ENCODE results near the gene KIF16B.
"Not testable (repeated sequence)": the region's sequence is repeated elsewhere in the genome, so short reads cannot be mapped to it uniquely, and the experiment has no call there.

Gene KIF16B

DNA sequence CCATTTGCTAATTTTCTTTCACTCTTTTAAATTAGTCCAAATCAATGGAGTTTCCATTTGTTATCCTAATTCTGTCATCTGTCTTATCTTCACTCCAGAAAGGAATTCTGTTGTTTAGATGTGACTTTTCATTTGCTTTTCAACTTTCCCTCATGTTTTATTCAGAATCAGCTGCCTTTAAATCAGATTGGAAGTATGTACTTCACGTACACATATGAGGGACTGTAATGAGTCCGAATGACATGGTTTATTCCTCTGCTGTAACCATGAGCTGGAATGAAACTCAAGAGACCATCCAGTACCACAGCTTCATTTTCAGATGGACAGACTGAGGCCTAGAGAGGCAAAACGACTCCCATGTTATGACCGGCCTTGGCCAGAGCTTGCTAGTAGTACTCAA is 302.3 kb downstream of the KIF16B start:
- Mint-ChIP-seq H3K27ac (no peak overlapping the region), H3K9me3 (peaks cover 6% of the 10 kb centered on the region), H3K4me3 (no peak overlapping the region), H3K27me3 (no peaks in the 10 kb centered on the region), H3K36me3 (peaks cover 11% of the 10 kb centered on the region), H3K4me1 (no peaks in the 10 kb centered on the region)

DNA sequence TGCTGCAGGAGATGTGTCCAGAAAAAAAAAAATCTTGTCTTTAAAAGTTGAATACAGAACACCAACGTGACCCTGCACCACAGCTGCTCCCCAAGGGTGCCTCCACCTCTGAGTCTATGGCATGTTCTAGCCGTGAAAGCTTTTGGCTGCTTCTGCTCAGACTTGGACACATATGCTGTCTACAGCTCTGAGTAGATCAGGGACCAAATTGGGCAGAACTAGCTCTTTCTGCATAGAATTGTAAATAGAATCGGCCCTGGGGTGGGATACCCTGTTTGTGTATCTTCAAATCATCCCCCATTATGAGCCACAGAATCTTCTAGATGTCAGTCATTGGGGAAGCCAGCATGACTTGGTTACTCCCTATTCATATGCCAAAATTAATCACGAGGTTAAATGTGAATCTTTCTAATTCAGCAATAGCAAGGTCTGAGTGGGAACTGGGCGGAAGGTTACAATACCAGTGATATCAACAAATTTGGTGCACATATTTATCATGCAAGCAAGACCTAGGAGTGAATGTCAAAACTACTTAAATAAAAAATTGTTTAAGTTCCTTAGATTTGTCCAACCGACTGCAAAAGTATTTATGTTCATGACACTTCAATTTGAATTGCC is 302.8 kb downstream of the KIF16B start:
- H3K9me3 Mint-ChIP-seq: peaks cover 6% of the 10 kb centered on the region
- H3K27ac Mint-ChIP-seq: no peak overlapping the region
- no peaks in the 10 kb centered on the region for H3K27me3 Mint-ChIP-seq
- H3K36me3 Mint-ChIP-seq: peaks cover 14% of the 10 kb centered on the region
- H3K4me1 Mint-ChIP-seq: no peaks in the 10 kb centered on the region
- H3K4me3 Mint-ChIP-seq: no peak overlapping the region

DNA sequence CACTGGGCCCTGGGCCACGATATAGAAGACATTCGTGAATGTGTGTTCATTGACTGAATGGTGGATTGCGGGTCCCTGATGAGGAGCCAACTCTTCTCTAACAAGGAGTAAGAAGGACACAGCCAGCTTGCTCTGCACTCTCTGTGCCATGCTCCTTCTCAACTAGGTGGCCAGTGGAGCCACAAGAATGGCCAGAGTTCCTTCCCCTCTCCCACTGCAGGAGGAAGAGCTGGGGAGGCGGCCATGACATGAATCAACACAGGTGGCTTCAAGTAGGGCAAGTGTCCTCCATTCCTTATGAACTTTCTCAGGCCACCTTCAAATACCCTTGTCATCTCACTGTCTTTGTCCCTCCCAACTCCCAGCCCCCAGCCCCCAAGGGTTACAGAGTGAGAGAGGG is 305.7 kb downstream of the KIF16B start:
- H3K27me3 Mint-ChIP-seq: no peaks in the 10 kb centered on the region
- H3K27ac Mint-ChIP-seq: no peak overlapping the region
- H3K9me3 Mint-ChIP-seq: peaks cover 8% of the 10 kb centered on the region
- no peaks in the 10 kb centered on the region for H3K4me1 Mint-ChIP-seq
- no peak overlapping the region for H3K4me3 Mint-ChIP-seq
- H3K36me3 Mint-ChIP-seq: peaks cover 9% of the 10 kb centered on the region

- Mint-ChIP-seq H3K36me3 (peaks cover 7% of the 10 kb centered on the region), H3K27ac (no peak overlapping the region)
Observed at GRCh38 chr20:16265334-16265733, 307.9 kb downstream of the KIF16B start.

DNA sequence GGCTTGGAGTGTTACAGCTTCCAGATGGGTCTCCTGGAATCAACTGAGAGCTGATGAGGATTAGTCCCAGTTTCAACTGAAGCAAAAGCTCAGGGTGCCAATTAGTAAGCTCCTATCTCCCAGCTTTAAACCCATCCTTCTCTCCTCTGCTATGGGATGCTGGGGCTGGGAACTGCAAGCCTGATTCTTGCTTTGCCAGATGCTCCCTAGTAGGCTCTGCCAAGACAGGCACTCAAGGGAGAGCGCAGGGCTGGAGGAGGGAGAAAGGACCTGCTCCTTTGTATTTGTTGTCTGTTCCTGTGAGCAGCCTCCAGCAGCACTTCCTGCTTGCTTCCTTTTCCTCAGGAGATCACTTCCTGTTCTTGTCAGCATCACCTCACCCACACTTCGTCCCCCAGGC is 309.7 kb downstream of the KIF16B start:
- H3K27me3 Mint-ChIP-seq: peaks cover 3% of the 10 kb centered on the region
- peaks cover 8% of the 10 kb centered on the region for H3K9me3 Mint-ChIP-seq
- no peaks in the 10 kb centered on the region for H3K4me1 Mint-ChIP-seq
- peaks cover 7% of the 10 kb centered on the region for H3K36me3 Mint-ChIP-seq
- no peak overlapping the region for H3K27ac Mint-ChIP-seq
- H3K4me3 Mint-ChIP-seq: no peak overlapping the region

More at GRCh38 chr20:16265334-16265733, 307.9 kb downstream of the KIF16B start:
- no peak overlapping the region for H3K4me3 Mint-ChIP-seq
- peaks cover 3% of the 10 kb centered on the region for H3K27me3 Mint-ChIP-seq
- no peaks in the 10 kb centered on the region for H3K4me1 Mint-ChIP-seq
- peaks cover 8% of the 10 kb centered on the region for H3K9me3 Mint-ChIP-seq

DNA sequence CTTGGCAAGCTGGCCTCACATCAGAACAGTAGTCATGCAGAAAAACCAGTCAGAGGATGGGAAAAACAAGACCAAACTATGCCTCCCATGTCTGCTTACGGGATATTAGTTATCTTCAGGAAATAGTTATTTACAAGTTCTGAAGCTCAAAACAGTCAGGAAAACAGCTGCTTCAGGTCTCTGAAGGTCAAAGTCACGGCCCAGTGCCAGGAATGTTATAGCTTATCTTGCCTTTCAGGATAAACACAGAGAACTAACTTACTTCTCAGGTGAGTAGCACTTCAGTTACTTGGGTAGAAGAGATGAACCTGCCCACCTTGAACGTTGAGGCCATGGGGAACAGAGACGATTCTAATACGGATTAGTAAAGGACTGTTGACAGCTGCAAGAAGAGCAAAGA is 310.7 kb downstream of the KIF16B start:
- Mint-ChIP-seq H3K36me3 (peaks cover 7% of the 10 kb centered on the region), H3K4me3 (no peak overlapping the region), H3K27ac (no peak overlapping the region), H3K27me3 (peaks cover 3% of the 10 kb centered on the region), H3K4me1 (no peaks in the 10 kb centered on the region), H3K9me3 (peaks cover 8% of the 10 kb centered on the region)

- peaks cover 3% of the 10 kb centered on the region for H3K27me3 Mint-ChIP-seq
Observed at GRCh38 chr20:16261733-16262273, 311.4 kb downstream of the KIF16B start.

GRCh38 chr20:16260911-16261310 is 312.3 kb downstream of the KIF16B start:
- Mint-ChIP-seq H3K4me3 (no peak overlapping the region), H3K36me3 (peaks cover 6% of the 10 kb centered on the region), H3K9me3 (peaks cover 6% of the 10 kb centered on the region), H3K27me3 (peaks cover 3% of the 10 kb centered on the region), H3K27ac (no peak overlapping the region), H3K4me1 (no peaks in the 10 kb centered on the region)

More at GRCh38 chr20:16261733-16262273, 311.4 kb downstream of the KIF16B start:
- Mint-ChIP-seq H3K4me3 (no peak overlapping the region), H3K4me1 (no peaks in the 10 kb centered on the region), H3K36me3 (peaks cover 7% of the 10 kb centered on the region), H3K27ac (no peak overlapping the region), H3K9me3 (peaks cover 8% of the 10 kb centered on the region)

GRCh38 chr20:16260133-16260532 is 313.1 kb downstream of the KIF16B start:
- not testable (repeated sequence) for H3K27me3 Mint-ChIP-seq, H3K27ac Mint-ChIP-seq, H3K4me3 Mint-ChIP-seq, H3K36me3 Mint-ChIP-seq, H3K4me1 Mint-ChIP-seq, H3K9me3 Mint-ChIP-seq

GRCh38 chr20:16258766-16259165 is 314.5 kb downstream of the KIF16B start:
- no peaks in the 10 kb centered on the region for H3K36me3 Mint-ChIP-seq
- H3K4me3 Mint-ChIP-seq: no peak overlapping the region
- no peak overlapping the region for H3K27ac Mint-ChIP-seq
- peaks cover 3% of the 10 kb centered on the region for H3K27me3 Mint-ChIP-seq
- no peaks in the 10 kb centered on the region for H3K4me1 Mint-ChIP-seq
- H3K9me3 Mint-ChIP-seq: no peaks in the 10 kb centered on the region

DNA sequence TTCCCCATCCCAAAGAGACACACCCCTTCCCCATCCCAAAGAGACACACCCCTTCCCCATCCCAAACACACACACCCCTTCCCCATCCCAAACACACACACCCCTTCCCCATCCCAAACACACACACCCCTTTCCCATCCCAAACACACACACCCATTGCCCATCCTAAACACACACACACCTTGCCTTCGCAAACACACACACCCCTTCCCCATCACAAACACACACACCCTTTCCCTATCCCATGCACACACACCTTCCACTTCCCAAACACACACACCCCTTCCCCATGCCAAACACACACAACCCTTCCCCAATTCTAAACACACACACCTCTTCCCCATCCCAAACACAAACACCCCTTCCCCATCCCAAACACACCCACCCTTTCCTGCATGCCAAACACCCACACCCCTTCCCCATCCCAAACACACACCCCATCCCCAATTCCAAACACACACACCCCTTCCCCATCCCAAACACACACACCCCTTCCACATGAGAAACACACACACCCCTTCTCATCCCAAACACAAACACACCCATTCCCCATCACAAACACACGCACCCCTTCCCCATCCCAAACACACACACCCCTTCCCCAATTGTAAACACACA is 315.3 kb downstream of the KIF16B start:
- no peaks in the 10 kb centered on the region for H3K36me3 Mint-ChIP-seq
- H3K27ac Mint-ChIP-seq: no peak overlapping the region
- no peak overlapping the region for H3K4me3 Mint-ChIP-seq
- H3K9me3 Mint-ChIP-seq: no peaks in the 10 kb centered on the region
- peaks cover 3% of the 10 kb centered on the region for H3K27me3 Mint-ChIP-seq
- H3K4me1 Mint-ChIP-seq: no peaks in the 10 kb centered on the region

DNA sequence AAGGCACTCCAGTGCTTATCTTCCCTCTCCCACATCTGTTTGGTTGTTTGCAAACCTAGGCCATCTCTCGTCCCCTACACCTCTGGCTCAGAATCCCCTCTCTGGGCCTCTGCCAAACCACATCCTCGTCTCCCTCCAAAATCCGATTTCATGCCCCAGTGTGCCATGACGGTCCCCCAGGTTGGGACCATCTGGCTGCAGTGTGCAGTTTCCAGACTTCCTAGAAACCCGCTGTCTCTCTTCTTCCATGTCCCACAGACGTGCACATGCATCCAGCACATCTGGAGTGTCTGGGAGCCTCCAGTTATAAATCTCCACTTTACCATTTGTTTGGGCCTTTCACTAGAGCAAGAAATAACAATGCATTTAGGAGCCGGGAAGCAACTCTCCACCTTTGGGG is 316.2 kb downstream of the KIF16B start:
- no peak overlapping the region for H3K4me3 Mint-ChIP-seq
- H3K9me3 Mint-ChIP-seq: no peaks in the 10 kb centered on the region
- no peak overlapping the region for H3K27ac Mint-ChIP-seq
- no peaks in the 10 kb centered on the region for H3K36me3 Mint-ChIP-seq
- no peaks in the 10 kb centered on the region for H3K4me1 Mint-ChIP-seq
- H3K27me3 Mint-ChIP-seq: peaks cover 2% of the 10 kb centered on the region

DNA sequence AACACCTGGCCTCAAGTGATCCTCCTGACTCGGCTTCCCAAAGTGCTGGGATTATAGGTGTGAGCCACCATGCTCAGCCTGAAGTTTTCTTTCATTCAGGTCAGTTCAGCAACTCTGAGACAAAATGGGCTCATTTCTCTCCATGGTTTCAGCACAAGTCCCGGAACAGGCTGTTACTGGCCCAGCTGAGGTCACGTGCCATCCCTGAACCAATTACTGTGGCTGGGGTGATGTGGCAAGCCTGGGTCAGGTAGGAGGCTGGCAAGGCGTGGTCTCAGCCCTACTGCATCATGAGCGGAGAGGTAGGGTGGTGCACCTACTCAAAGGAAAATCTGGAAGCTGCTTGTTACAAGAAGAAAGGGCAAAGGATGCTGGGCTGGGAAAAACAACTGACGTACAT is 326.4 kb downstream of the KIF16B start:
- H3K36me3 Mint-ChIP-seq: no peaks in the 10 kb centered on the region
- H3K27me3 Mint-ChIP-seq: peaks cover 2% of the 10 kb centered on the region
- H3K4me1 Mint-ChIP-seq: no peaks in the 10 kb centered on the region
- H3K4me3 Mint-ChIP-seq: no peak overlapping the region
- peaks cover 5% of the 10 kb centered on the region for H3K9me3 Mint-ChIP-seq
- H3K27ac Mint-ChIP-seq: no peak overlapping the region

DNA sequence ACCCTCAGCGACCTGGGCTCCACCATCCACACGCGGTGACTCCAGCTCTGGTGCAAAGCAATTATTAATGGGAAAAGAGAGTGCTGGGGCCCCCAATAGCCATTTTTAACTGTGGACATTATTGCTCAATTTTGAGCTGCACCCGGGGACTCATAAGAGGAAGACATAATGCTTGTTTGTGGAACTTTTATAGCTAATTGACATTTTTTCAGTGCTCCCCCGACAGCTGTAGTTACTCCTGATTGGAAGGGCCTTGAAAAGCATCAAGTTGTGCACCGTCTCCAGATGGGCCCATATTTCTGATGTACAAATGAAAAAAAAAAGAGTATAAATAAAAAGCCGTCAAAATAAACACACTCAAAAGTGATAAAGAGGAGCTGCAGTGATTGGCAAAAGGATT is 327.0 kb downstream of the KIF16B start:
- no peaks in the 10 kb centered on the region for H3K36me3 Mint-ChIP-seq
- no peaks in the 10 kb centered on the region for H3K4me1 Mint-ChIP-seq
- peaks cover 5% of the 10 kb centered on the region for H3K9me3 Mint-ChIP-seq
- peaks cover 2% of the 10 kb centered on the region for H3K27me3 Mint-ChIP-seq
- no peak overlapping the region for H3K4me3 Mint-ChIP-seq
- no peak overlapping the region for H3K27ac Mint-ChIP-seq

GRCh38 chr20:16245879-16246278 is 327.4 kb downstream of the KIF16B start:
- H3K27me3 Mint-ChIP-seq: peaks cover 2% of the 10 kb centered on the region
- no peaks in the 10 kb centered on the region for H3K4me1 Mint-ChIP-seq
- H3K27ac Mint-ChIP-seq: no peak overlapping the region
- H3K36me3 Mint-ChIP-seq: no peaks in the 10 kb centered on the region
- H3K9me3 Mint-ChIP-seq: peaks cover 5% of the 10 kb centered on the region
- no peak overlapping the region for H3K4me3 Mint-ChIP-seq

DNA sequence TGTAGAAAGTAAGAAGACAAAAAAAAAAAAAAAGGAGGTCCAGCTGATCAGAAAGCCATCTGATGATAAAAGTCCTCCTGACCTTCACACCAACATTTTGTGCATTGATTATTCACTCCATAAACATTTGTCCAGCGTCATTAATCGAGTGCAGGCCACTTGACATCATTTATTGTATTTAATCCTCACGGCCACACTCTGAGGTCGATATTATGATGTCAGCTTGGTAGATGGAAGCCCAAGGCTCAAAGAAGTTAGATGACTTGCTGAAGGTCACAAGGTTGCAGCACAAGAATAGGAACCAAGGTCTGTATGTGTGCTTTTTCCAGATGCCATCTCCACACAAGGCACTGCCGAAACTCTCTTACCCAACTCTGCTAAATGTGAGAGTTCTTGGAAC is 328.4 kb downstream of the KIF16B start:
- Mint-ChIP-seq H3K36me3 (no peaks in the 10 kb centered on the region), H3K9me3 (peaks cover 5% of the 10 kb centered on the region), H3K27me3 (peaks cover 2% of the 10 kb centered on the region), H3K4me3 (no peak overlapping the region), H3K4me1 (no peaks in the 10 kb centered on the region), H3K27ac (no peak overlapping the region)

All from activated naive CD4-positive, alpha-beta T cell treated with anti-CD3 and anti-CD28 coated beads, Interleukin-2, amount 50 U/mL, for 24 hours (primary cell).